Stimulated activated CD4-positive, alpha-beta T cell treated with anti-CD3 and anti-CD28 coated beads, Interleukin-4, amount 100 ng/mL, for 4 hours (primary cell): Measurements from ENCODE around the gene ZNF546.

Experiments
- DNase-seq, 2 experiments: peaks; one replicate each; pipeline ENCODE4 v3.0.0-alpha.2; 2020

The ZNF546 gene

GRCh38 chr19:40056505-40056904, 59.6 kb downstream of the ZNF546 start:
- DNase-seq = no peak

GRCh38 chr19:40057166-40057565, 60.3 kb downstream of the ZNF546 start:
- no peak for DNase-seq

GRCh38 chr19:40059624-40060023, 62.8 kb downstream of the ZNF546 start:
- DNase-seq = no peak

GRCh38 chr19:40070058-40070457, 73.2 kb downstream of the ZNF546 start:
- no peak for DNase-seq
